GM19238 (cell line): ENCODE data around the gene ABLIM2.
A peak's percentile ranks its signal among the peaks of the same experiment; 100 is the strongest.

Experiments used
- DNase-seq: peaks from one replicate; pipeline ENCODE4 v3.0.0; 2011; ENCODE audit warnings: low spot score; ENCODE audit not compliant: insufficient read length

ABLIM2 gene

DNA sequence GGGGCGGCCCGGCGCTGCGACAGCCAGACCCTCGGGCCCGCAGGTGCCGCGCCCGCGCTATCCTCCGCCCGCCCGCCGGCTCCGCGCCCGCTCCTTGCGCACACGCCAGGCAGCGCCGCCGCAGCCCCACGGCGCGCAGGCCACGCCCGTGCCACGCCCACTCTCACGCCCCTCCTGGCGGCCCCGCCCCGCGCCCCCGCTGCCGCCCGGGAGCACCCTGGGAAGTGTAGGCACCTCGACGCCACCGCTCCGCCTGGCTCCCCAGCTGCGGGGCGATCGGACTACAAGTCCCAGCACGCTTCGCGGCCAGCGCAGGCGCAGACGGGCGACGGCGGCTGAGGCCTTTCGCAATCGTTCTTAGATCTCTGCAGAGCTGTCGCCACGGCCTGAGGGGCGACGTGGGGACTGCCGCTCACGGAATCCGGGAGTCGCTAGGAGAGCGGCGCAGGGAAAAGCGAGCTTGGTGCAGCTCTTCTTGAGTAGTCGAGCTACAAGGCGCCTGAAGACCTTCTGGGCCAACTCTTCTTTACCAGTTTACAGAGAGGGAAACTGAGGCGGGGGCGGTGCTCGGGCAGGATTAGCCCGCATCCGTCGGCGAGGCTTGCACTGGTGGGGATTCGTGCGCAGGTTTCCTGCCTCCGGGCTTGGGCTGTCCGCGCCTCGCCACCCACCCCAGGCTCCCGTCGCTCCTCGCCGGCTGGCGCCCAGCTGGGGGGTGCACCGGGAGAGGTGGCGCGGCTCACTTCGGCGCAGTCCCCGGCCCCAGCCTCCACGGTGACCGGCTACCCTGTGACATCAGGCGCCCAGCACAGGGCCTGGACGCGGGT lies at the start of gene ABLIM2:
Gene ABLIM2 (minus strand): TSS at position 104 of the 827 bp plus-strand sequence. CDS start 124 bp downstream, outside the sequence.
- DNase-seq: peak; percentile 95

GRCh38 chr4:8207314-8207713 lies 48.7 kb upstream of the ABLIM2 start:
- no peak for DNase-seq

- no peak for DNase-seq
Observed at GRCh38 chr4:8205749-8206611, 47.4 kb upstream of the ABLIM2 start.

DNA sequence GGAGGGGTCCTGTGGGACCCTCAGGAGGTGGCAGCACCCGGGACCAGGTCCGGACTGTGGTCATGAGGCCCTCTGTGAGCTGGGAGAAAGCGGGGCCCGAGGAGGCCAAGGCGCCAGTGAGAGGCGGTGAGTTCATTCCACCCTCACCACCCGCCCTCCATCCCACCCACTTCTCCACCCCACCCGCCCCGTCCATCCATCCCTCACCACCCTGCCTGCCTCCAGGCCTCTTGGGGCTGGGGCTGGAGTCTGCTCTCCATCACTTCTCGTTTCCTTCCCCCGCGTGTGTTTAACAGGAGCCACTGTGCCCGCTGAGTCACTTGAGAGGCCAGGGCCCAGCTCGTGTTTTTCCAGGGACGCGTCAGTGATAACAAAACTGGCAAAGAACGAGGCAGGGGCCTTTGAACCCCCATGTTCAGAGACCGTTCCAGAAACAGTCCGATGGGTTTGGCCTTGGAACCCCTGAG lies 46.7 kb upstream of the ABLIM2 start:
- no peak for DNase-seq

GRCh38 chr4:8204576-8205227 lies 46.1 kb upstream of the ABLIM2 start:
- DNase-seq: no peak

DNA sequence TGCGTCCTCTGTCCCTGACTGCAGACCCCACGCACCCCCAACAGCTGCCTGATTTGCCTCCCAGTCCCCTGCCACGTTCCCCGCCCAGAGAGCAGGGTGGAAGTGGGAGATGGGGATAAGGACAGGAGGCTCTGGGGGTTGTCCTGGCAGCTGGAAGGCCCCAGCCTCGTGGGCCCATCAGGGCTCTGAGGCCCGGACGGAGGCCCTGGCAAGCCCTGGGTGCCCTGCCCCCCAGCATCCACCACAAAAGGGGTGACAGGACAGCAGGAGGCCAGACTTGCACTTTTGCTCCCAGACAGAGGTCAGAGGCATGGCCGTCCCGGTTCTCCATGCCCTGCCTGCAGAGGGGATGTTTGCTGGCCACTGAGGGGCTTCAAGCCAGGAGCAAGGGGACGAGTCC lies 45.2 kb upstream of the ABLIM2 start:
- DNase-seq: no peak

DNA sequence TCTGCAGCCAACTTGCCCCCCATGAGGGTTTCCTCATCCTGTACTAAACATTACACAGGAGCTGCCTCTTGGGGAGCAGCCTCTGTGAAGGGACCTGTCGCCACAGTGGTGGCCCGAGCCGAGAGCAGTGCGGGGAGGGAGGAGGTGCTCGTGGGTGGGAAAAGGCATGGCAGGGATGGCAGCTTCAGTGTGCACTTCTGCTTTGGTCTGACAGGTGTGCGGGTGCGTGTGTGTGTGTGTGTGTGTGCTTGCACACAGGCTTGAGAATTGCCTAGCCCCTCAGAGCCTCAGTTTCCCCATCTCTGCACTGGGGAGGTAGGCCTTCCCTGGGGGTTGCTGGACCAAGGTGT lies 44.4 kb upstream of the ABLIM2 start:
- no peak for DNase-seq

- no peak for DNase-seq
Observed at GRCh38 chr4:8202108-8203051, 43.8 kb upstream of the ABLIM2 start.

DNA sequence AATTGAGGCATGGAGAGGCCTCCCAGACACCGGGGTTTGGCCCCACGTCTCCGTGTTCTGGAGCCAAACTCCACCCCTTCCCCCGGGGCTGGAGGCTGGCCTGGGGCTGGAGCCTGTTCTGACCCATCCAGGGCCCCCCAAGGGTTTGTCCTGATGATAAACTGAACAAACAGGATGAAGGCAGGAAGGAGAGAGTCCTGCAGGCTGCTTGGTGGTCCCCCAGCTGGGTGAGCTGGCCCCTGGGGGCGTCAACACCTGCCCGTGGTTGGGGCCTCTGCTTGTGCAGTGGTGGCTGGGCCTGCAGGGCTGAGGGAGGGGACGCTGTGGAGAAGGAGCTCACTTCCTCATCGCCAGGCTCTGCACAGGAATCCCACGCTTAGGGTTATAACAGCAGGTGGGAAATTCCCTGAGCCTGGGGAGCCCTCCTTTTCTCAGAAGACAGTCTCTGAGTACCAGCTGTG lies 42.7 kb upstream of the ABLIM2 start:
- DNase-seq: peak; percentile 68

DNA sequence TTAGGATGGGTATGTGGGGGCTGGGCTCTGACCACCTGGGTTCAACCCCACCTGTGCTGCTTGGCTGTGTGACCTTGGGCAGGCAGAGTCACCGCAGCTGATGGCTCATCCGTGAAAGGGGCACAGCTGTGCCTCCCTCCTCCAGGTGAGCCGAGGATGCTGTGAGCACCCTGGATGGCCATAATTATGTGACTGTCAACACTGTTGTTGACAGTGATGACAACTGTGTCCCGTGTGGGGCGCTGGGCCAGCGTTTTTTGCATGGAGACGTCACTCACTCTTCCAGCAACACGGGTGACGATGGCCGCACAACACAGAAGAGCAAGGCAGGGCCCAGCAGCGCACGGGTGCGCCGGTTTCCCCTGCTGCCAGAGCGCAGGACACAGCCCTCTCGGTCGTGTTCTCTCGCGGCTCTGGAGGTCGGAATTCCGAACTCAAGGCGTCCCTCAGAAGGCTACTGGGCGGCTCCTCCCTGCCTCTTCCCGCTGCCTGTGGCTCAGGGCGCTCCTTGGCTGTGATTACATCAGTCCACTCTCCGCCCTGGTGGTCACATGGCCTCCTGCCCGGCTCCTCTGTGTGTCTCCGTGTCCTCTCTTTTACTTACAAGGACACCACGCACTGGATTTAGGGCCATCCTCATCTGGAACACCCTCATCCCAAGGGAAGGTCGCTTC lies 41.8 kb upstream of the ABLIM2 start:
- DNase-seq: no peak

DNA sequence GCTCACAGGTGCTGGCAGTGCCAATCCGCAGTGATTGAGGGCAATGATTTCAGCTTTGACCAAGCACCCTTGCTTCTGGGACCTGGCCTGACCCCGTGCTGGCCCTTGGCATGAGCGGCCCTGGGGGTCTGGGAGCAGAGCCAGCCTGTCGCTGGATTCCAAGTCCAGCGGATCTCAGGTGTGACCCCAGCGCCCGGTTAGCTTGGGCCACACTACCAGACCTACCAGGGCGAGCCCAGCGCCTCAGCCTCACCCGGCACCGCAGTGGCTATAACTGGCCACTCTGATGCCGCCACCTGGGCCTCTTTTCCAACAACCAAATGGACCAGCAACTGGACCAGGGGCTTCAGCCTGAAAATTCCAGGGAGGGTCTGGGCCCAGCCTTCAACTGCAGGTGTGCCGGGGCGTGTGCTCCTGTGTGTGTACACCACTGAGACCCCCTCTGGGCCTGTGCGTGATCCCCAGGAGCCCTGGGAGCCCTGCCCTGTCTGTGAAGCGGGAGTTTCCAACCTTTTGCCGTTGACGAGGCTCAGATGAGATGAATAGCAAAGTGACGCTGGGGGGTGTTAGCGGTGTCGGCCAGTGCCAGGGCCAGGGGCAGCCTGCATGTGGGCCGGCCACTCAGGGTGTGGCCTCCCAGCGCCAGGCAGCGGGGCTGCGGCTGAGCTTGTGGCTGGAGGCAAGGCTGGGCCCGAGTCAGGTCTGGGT lies 41.1 kb upstream of the ABLIM2 start:
- no peak for DNase-seq

DNA sequence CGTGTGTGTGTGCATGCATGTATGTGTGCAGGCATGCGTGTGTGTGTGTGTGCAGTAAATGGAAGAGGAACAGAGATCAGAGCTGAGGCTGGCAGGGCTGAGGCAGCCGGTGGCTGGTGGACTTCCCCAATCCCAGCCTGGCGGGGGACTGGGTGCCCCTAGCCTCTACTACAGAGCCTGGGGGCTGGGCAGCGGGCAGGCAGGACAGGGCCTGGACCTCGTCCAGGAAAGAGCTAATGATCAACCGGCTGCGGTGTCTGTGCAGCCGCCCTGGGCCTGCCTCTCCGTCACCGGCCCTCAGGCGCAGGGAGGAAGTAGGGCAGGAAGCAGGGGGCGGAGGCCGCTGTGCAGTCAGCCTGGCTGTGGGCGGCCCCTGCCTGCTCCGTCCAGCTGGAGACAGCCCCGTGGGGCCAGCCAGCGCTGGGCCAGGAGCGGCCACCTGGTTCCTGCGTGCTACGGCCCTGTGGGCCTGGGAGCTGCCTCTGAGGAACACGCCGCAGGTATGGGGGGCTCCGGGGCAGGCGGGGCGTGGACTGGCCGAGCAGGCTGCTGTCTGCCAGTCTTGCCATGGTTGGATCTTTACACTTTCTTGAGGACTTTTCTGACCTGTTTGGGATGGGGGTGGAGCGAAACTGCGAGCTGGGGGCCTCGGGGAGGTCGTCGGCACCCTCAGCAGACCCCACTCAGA lies 40.4 kb upstream of the ABLIM2 start, which contains the start of gene SH3TC1:
Gene SH3TC1 (plus strand): TSS at position 385 of the 688 bp plus-strand sequence. CDS start 5,905 bp downstream, outside the sequence.
- peak; percentile 90 for DNase-seq

DNA sequence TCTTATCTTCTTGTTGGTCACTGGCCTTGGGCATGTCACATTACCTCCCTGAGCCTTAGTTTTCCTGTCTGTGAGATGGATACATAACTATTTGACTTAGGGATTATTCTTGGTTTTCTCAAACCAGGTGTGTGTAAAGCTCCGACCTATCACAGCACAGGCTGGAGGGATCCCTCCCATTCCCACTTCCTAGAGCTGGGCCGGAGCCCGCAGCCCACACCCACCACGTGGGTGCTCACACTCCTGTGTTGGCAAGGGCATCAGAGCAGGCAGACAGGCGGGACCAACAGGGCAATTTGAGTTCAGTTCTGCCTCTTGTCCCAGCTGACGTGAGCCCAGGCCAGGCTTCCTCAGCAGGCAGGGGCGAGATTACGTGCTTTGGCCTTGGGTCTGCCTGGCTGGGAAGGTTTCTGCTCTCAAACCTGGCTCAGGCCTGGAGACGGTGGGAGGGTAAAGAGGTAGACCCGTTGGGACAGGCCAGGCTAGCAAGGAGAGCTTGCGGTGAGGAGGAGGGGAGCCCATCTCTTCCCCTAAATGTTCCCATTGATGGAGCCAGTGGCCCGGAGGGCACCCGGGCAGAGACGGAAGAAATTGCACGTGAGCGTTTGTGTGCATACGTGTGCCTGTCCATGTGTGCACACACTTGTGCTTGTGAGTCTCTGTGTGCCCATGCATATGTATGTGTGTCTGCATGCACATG lies 39.7 kb upstream of the ABLIM2 start:
- DNase-seq: no peak

GRCh38 chr4:8197521-8197920 lies 38.9 kb upstream of the ABLIM2 start:
- no peak for DNase-seq

- no peak for DNase-seq
Observed at GRCh38 chr4:8195841-8196458, 37.3 kb upstream of the ABLIM2 start.

DNA sequence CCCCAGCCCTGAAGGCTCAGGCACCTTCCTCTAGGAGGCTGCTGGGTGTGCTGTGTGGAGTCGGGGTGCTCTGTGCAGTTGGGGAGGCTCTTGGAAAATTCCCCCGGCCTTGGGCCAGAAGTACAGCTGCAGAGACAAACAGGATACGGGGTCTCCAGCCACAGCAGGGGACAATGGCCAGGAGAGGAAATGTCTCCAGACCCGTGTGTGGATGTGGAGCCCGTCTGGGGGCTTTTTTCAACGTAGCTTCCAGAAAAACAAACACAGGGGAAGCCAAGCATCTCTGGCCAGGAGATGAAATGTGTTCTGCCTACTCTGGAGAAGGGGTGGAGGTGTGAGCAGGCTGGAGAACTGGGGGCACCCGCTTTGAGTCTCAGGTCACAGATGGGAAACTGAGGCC lies 36.8 kb upstream of the ABLIM2 start:
- no peak for DNase-seq
